Umbilical cord (tissue), 2 donors: ENCODE measurements around the gene ASPHD1. TPM values are rescaled to one million over a fixed set of nuclear protein-coding genes. Genes with fewer than 3 reads are reported as not detected.

ENCODE experiments used
- DNase-seq: peaks from one replicate; pipeline ENCODE4 v3.0.0-alpha.2; 2015; ENCODE audit warnings: low spot score
- total RNA-seq: library from RNA; depleted of rRNA; stranded (reverse); fragments of >200 nt; gene quantifications from one replicate; pipeline ENCODE4 v1.2.3, GENCODE V29; 2014; ENCODE audit warnings: low replicate concordance; ENCODE audit not compliant: insufficient read depth

The ASPHD1 gene
- total RNA-seq, 1 donor from 2014 or later = not detected

DNA sequence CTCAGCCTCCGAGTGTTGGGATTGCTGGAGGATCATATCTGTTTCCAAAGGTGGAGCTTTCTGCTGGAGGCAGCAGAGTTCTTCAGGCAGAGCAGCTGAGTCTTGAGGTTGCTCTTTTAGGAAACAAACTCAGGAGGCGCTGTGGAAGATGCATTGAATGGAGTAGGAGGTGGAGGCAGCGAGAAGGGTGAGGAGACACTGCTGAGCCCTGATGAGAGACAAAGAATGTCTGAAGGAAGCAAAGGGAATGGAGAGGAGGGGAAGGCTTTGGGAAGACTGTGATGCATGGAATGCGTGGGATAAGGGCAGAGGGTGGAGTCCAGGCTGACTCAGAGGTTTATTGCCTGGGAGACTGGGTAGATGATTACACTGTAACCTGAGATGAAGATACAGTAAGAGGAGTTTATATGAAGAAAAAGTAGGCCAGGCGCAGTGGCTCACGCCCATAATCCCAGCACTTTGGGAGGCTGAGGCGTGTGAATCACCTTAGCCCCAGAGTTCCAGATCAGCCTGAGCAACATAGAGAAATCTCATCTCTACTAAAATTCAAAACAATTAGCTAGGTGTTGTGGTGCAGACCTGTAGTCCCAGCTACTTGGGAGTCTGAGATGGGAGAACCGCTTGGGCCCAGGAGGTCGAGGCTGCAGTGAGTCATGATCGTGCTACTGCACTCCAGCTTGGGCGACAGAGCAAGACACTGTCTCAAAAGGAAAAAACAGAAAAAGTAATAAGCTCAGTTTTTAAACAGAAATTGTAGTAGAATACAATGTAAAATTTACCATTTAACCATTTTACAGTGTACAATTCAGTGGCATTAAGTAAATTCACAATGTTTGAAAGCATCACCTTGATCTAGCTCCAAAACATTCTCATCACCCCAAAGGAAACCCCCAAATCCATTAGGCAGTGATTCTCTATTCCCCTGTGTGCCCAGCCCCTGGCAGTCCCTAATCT lies 43.8 kb downstream of the ASPHD1 start:
- peak; percentile 98 for DNase-seq

DNA sequence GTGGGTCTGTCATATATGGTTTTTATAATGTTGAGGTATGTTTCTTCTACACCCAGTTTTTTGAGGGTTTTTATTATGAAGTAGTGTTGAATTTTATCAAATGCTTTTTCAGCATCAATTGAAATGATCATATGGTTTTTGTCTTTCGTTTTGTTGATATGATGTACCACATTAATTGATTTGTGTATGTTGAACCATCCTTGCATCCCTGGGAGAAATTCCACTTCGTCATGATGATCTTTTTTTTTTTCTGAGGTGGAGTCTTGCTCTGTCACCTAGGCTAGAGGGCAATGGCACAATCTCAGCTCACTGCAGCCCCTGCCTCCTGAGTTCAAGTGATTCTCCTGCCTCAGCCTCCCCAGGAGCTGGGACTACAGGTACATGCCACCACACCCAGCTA lies 47.6 kb downstream of the ASPHD1 start:
- no peak for DNase-seq

DNA sequence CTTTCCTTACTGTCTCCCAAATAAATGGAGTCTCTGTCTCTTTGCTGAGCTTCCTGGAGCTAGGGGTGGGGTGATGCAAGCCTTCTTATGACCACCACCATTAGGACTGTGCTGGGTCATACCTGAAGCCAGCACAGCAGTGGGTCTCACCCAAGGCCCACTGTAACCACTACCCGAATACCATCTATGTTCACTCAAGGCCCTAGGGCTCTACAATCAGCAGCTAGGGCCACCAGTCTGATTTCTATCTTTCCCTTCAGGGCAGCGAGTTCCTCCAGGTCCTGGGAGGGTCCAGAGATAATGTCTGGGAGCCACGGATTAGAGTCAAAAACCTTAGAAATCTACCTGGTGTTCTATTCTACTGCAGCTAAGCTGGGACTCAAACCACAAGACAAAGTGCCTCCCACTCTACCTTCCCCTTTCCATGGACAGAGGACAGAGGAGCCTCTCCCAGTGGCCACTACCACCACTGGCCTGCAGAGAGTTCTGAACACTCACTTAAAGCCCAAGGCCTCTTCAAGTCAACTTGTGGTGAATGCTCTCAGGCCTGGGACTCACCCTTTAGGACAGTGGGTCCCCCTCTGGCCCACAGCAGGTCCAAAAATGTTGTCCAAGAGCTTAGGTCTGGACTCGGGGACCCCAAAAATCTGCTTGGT lies 50.6 kb downstream of the ASPHD1 start:
- no peak for DNase-seq

DNA sequence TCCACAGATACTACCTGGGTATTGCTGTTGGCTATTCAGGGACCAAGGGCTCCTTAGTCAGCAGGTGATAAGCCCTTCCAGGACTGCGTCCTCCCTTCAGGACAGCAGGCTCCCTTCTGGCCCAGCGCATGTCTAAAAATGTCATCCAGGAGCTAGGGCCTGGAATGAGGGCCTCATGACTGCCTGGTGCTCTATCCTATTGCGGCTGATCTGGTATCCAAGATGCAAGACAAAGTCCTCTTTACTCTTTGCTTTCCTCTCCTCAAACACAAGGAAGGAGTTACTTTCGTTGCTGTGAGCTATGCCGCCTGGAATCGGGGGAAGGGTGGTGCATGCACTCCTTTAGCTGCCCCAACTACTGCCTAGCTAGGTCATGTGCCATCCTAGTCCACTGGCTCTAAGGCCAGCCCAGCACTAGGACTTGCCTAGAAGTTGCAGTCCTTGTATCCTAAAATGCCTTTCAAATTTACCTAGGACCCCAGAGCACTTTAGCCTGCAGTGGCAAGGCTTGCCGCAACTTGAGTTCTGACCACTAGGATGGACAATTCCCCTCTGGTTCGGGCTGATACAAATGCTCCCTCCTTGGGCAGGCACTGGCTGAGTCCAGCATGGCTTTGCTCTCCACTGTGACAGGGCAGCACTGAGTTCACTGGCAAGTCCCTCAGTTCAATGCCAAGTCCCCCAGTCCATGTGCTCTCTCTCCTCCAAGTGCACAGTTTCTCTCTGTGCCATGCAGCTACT lies 51.5 kb downstream of the ASPHD1 start:
- DNase-seq = no peak

Other genes with a start within 250 kb of the ASPHD1 start
- 0.96 TPM for gene SPN, start 237.2 kb upstream of the ASPHD1 start, total RNA-seq
- gene QPRT, start 221.3 kb upstream of the ASPHD1 start, total RNA-seq = 56.3 TPM
- 0.72 TPM for gene C16orf54, start 154.5 kb upstream of the ASPHD1 start, total RNA-seq
- gene ZG16, start 122.2 kb upstream of the ASPHD1 start, total RNA-seq = 2.2 TPM
- gene KIF22, start 109.7 kb upstream of the ASPHD1 start, total RNA-seq = 25.0 TPM
- gene MAZ, start 94.0 kb upstream of the ASPHD1 start, total RNA-seq = 103 TPM
- gene PRRT2, start 88.3 kb upstream of the ASPHD1 start, total RNA-seq = 7.9 TPM
- 13.7 TPM for gene PAGR1, start 84.3 kb upstream of the ASPHD1 start, total RNA-seq
- gene MVP, start 80.0 kb upstream of the ASPHD1 start, total RNA-seq = 91.7 TPM
- 68.1 TPM for gene CDIPT, start 37.3 kb upstream of the ASPHD1 start, total RNA-seq
- 12.5 TPM for gene SEZ6L2, start 938 bp upstream of the ASPHD1 start, total RNA-seq
- 9.4 TPM for gene KCTD13, start 25.7 kb downstream of the ASPHD1 start, total RNA-seq
- 26.7 TPM for gene TMEM219, start 61.6 kb downstream of the ASPHD1 start, total RNA-seq
- gene TAOK2, start 73.4 kb downstream of the ASPHD1 start, total RNA-seq = 31.8 TPM
- gene HIRIP3, start 95.1 kb downstream of the ASPHD1 start, total RNA-seq = 1.4 TPM
- gene INO80E, start 95.8 kb downstream of the ASPHD1 start, total RNA-seq = 8.9 TPM
- 0.48 TPM for gene DOC2A, start 110.5 kb downstream of the ASPHD1 start, total RNA-seq
- gene C16orf92, start 122.7 kb downstream of the ASPHD1 start, total RNA-seq = 8.9 TPM
- not detected for gene TLCD3B, start 130.8 kb downstream of the ASPHD1 start, total RNA-seq
- gene ALDOA, start 165.3 kb downstream of the ASPHD1 start, total RNA-seq = 321 TPM
- gene PPP4C, start 175.5 kb downstream of the ASPHD1 start, total RNA-seq = 46.5 TPM
- gene TBX6, start 191.4 kb downstream of the ASPHD1 start, total RNA-seq = 0.48 TPM
- 23.6 TPM for gene YPEL3, start 195.7 kb downstream of the ASPHD1 start, total RNA-seq
- not detected for gene GDPD3, start 213.0 kb downstream of the ASPHD1 start, total RNA-seq
- gene MAPK3, start 222.7 kb downstream of the ASPHD1 start, total RNA-seq = 23.8 TPM